Measurements from ENCODE around the gene CFAP410. TPM values are rescaled to one million over a fixed set of nuclear protein-coding genes. Genes with fewer than 3 reads are reported as not detected.

The CFAP410 gene
- total RNA-seq, 2 donors from 2014 or later = 33.1 to 35.7 TPM

GRCh38 chr21:44296916-44297315, 42.3 kb downstream of the CFAP410 start:
- peaks cover 3% of the 10 kb centered on the region for H3K4me1 ChIP-seq (ENCODE audit: control insufficient read depth, insufficient read depth, low read length)
- peaks cover 2% of the 10 kb centered on the region for H3K27me3 Mint-ChIP-seq (ENCODE audit: insufficient read depth)

DNA sequence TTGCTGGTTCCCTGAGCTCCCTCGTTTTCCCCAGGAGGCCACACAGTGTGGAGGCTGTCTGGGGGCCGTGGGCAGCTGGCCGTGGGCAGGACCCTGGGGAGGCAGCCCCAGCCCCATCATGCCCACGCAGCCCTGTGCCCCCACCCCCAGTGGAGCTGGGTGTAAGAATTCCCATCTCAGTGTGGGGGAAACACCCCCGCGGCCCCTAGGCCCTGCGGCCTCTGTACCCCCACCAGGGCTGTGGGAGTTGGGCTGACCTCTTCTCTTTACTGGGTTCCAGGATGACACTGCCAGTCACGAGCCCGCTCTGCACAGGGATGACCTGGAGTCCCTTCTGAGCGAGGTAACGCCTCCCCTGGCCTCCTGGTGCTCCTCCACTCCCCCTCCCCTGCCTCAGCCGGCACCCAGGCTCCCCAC, 43.1 kb downstream of the CFAP410 start:
- Mint-ChIP-seq H3K27me3 (ENCODE audit: insufficient read depth) (peaks cover 2% of the 10 kb centered on the region), H3K9me3 (no peaks in the 10 kb centered on the region), H3K27ac (no peak overlapping the region), H3K4me3 (no peak overlapping the region), H3K4me1 (peaks cover 6% of the 10 kb centered on the region), H3K36me3 (ENCODE audit: low read depth) (no peaks in the 10 kb centered on the region)
- no peaks in the 10 kb centered on the region for H3K27me3 ChIP-seq (ENCODE audit: control insufficient read depth, insufficient read depth, low read length, poor library complexity, severe bottlenecking)
- DNase-seq = no peak
- 85 to 86% methylated on average over 4 to 12 of the region's 12 CpGs for WGBS, 2 experiments (ENCODE audit: insufficient coverage in 1 of 2, insufficient read length in 1 of 2)
- H3K4me3 ChIP-seq (ENCODE audit: low read length) = no peak overlapping the region
- TF ChIP-seq, protein P1, sequence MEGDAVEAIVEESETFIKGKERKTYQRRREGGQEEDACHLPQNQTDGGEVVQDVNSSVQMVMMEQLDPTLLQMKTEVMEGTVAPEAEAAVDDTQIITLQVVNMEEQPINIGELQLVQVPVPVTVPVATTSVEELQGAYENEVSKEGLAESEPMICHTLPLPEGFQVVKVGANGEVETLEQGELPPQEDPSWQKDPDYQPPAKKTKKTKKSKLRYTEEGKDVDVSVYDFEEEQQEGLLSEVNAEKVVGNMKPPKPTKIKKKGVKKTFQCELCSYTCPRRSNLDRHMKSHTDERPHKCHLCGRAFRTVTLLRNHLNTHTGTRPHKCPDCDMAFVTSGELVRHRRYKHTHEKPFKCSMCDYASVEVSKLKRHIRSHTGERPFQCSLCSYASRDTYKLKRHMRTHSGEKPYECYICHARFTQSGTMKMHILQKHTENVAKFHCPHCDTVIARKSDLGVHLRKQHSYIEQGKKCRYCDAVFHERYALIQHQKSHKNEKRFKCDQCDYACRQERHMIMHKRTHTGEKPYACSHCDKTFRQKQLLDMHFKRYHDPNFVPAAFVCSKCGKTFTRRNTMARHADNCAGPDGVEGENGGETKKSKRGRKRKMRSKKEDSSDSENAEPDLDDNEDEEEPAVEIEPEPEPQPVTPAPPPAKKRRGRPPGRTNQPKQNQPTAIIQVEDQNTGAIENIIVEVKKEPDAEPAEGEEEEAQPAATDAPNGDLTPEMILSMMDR (conservative IDR thresholded peaks at IDR 0.05) = no peak
- H3K9ac ChIP-seq (ENCODE audit: extremely low read depth, low read length, poor library complexity, severe bottlenecking) = no peak overlapping the region
- no peak overlapping the region for H3K27ac ChIP-seq (ENCODE audit: low read depth, low read length)
- H3K36me3 ChIP-seq (ENCODE audit: control insufficient read depth, insufficient read depth, low read length) = no peaks in the 10 kb centered on the region
- peaks cover 3% of the 10 kb centered on the region for H3K4me1 ChIP-seq (ENCODE audit: control insufficient read depth, insufficient read depth, low read length)
- H3K9me3 ChIP-seq (ENCODE audit: control insufficient read depth, low read length) = no peaks in the 10 kb centered on the region

More at GRCh38 chr21:44296916-44297315, 42.3 kb downstream of the CFAP410 start:
- Mint-ChIP-seq H3K9me3 (no peaks in the 10 kb centered on the region), H3K4me1 (peaks cover 8% of the 10 kb centered on the region), H3K4me3 (no peak overlapping the region), H3K36me3 (ENCODE audit: low read depth) (no peaks in the 10 kb centered on the region), H3K27ac (no peak overlapping the region)
- no peak overlapping the region for H3K9ac ChIP-seq (ENCODE audit: extremely low read depth, low read length, poor library complexity, severe bottlenecking)
- DNase-seq = no peak
- 82 to 85% methylated on average over 10 to 13 of the region's 13 CpGs for WGBS, 2 experiments (ENCODE audit: insufficient coverage in 1 of 2, insufficient read length in 1 of 2)
- TF ChIP-seq, protein P1 (conservative IDR thresholded peaks at IDR 0.05) = no peak
- H3K36me3 ChIP-seq (ENCODE audit: control insufficient read depth, insufficient read depth, low read length) = no peaks in the 10 kb centered on the region
- H3K9me3 ChIP-seq (ENCODE audit: control insufficient read depth, low read length) = no peaks in the 10 kb centered on the region
- H3K4me3 ChIP-seq (ENCODE audit: low read length) = no peak overlapping the region
- H3K27ac ChIP-seq (ENCODE audit: low read depth, low read length) = no peak overlapping the region
- no peaks in the 10 kb centered on the region for H3K27me3 ChIP-seq (ENCODE audit: control insufficient read depth, insufficient read depth, low read length, poor library complexity, severe bottlenecking)

GRCh38 chr21:44295646-44296045, 43.5 kb downstream of the CFAP410 start:
- no peaks in the 10 kb centered on the region for H3K4me1 ChIP-seq (ENCODE audit: control insufficient read depth, insufficient read depth, low read length)
- H3K9me3 ChIP-seq (ENCODE audit: control insufficient read depth, low read length) = no peaks in the 10 kb centered on the region
- WGBS, 2 experiments (ENCODE audit: insufficient coverage in 1 of 2, insufficient read length in 1 of 2) = 80 to 91% methylated on average over 3 to 10 of the region's 10 CpGs
- Mint-ChIP-seq H3K4me3 (no peak overlapping the region), H3K9me3 (no peaks in the 10 kb centered on the region), H3K27me3 (ENCODE audit: insufficient read depth) (peaks cover 2% of the 10 kb centered on the region), H3K4me1 (peaks cover 3% of the 10 kb centered on the region), H3K27ac (peak overlapping the region; percentile 30), H3K36me3 (ENCODE audit: low read depth) (no peaks in the 10 kb centered on the region)
- no peak overlapping the region for H3K4me3 ChIP-seq (ENCODE audit: low read length)
- TF ChIP-seq, protein P1 (conservative IDR thresholded peaks at IDR 0.05) = no peak
- DNase-seq = no peak
- no peaks in the 10 kb centered on the region for H3K27me3 ChIP-seq (ENCODE audit: control insufficient read depth, insufficient read depth, low read length, poor library complexity, severe bottlenecking)
- H3K36me3 ChIP-seq (ENCODE audit: control insufficient read depth, insufficient read depth, low read length) = no peaks in the 10 kb centered on the region
- no peak overlapping the region for H3K9ac ChIP-seq (ENCODE audit: extremely low read depth, low read length, poor library complexity, severe bottlenecking)
- H3K27ac ChIP-seq (ENCODE audit: low read depth, low read length) = no peak overlapping the region
